Left lung (tissue), 10 donors: Measurements from ENCODE around the gene GPX8. TPM values are rescaled to one million over a fixed set of nuclear protein-coding genes. Genes with fewer than 3 reads are reported as not detected.

Experiments
- ATAC-seq: fragments of 200-7000 bp; cut with Tn5 transposase; one replicate; pipeline ENCODE4 v1.9.1; 2020; ENCODE audit warnings: moderate library complexity
- DNase-seq, 4 donors: peaks; one replicate each; pipeline ENCODE4 v3.0.0-alpha.2; 2013 to 2020
- H3K27ac ChIP-seq, 2 donors: fragments of 200-600 bp; sonication (generic) in 1 of 2; one replicate each; pipeline versions ENCODE4 v1.5.0 to v1.8.0; 2020 to 2021
- H3K27me3 ChIP-seq, 2 donors: fragments of 200-600 bp; sonication (generic) in 1 of 2; one replicate each; pipeline versions ENCODE4 v1.5.0 to v1.8.0; 2020 to 2021
- H3K36me3 ChIP-seq, 2 donors: fragments of 200-600 bp; sonication (generic) in 1 of 2; one replicate each; pipeline versions ENCODE4 v1.5.0 to v1.8.0; 2020 to 2021
- H3K4me1 ChIP-seq, 2 donors: fragments of 200-600 bp; one replicate each; pipeline ENCODE4 v1.8.0; 2021
- H3K4me3 ChIP-seq, 2 donors: fragments of 200-600 bp; sonication (generic) in 1 of 2; one replicate each; pipeline versions ENCODE4 v1.5.0 to v1.8.0; 2020 to 2021; ENCODE audit warnings: mild to moderate bottlenecking in 1 of 2
- H3K9me3 ChIP-seq, 2 donors: fragments of 200-600 bp; sonication (generic) in 1 of 2; one replicate each; pipeline versions ENCODE4 v1.5.0 to v1.8.0; 2020 to 2021
- CTCF ChIP-seq, 2 donors: fragments of 200-600 bp; sonication (generic) in 1 of 2; IDR thresholded peaks; one replicate each; pipeline versions ENCODE4 v1.5.0 to v1.8.0; 2021; ENCODE audit warnings: antibody characterized with exemption in 2 of 2
- intact Hi-C, 2 donors: fragments of 100-400 bp; cut with DNase I; formaldehyde crosslinking; loops; one replicate each; pipeline versions ENCODE4 v1.11.2 to v1.14.2; 2022
- polyA plus RNA-seq, 6 donors: library from polyadenylated mRNA; unstranded; fragments of 120-200 nt; gene quantifications; one replicate each; pipeline ENCODE4 v1.2.1, GENCODE V29; 2013; ENCODE audit not compliant: insufficient read length in 6 of 6
- total RNA-seq, 2 donors: library from RNA; stranded (reverse); fragmentation: NEBNext Ultra II Directional; extraction: Animal tissue kit (Norgen Biotek cat#: 25700); gene quantifications; one replicate each; pipeline ENCODE4 v1.2.1, GENCODE V29; 2021
- donor health status: DM: no; HTN: yes; CAD: no.
- donor health status: DM: no; HTN: no; CAD: no.

The GPX8 gene
- total and polyA plus RNA-seq, 8 donors: 28.0 to 71.9 (median 66.4) TPM

GRCh38 chr5:55176176-55176818 is 16.3 kb downstream of the GPX8 start:
- H3K27me3 ChIP-seq: peaks cover 74 to 96% of the 10 kb centered on the region in 2 donors
- no peak overlapping the region for H3K27ac ChIP-seq
- peaks cover 17 to 31% of the 10 kb centered on the region in 2 donors for H3K4me1 ChIP-seq
- H3K4me3 ChIP-seq: peak overlapping the region in 1 of 2 donors; percentile 18
- no peaks in the 10 kb centered on the region for H3K36me3 ChIP-seq
- DNase-seq (peak in 2 of 4 donors; percentile 46 to 82), ATAC-seq (peak; percentile 31)
- TF ChIP-seq CTCF (IDR thresholded peaks at IDR 0.05): peak in 1 of 2 donors; percentile 24
- H3K9me3 ChIP-seq: no peaks in the 10 kb centered on the region
- intact Hi-C loops: no loop called here

DNA sequence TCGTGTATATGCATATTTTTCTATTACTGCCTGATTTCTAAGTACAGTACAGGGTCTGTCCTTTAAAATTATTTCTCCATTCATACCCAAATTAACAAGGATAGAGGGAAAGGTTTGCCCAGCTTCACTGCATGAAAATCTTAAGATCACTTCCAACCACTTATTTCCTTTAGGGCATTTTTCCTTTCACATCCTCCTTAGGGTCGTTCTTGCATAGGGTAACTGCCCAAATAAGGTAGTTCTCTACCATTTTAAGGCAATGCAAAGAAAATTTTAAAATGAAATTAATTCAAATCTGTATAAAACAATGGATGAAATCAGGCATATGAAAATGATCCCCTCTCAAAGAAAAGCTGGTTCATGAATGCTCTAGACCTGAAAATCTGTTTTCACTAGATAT is 17.1 kb downstream of the GPX8 start:
- H3K27me3 ChIP-seq: peaks cover 81 to 99% of the 10 kb centered on the region in 2 donors
- H3K36me3 ChIP-seq: no peaks in the 10 kb centered on the region
- intact Hi-C loops: no loop called here
- DNase-seq (no peak), ATAC-seq (no peak)
- peaks cover 16 to 30% of the 10 kb centered on the region in 2 donors for H3K4me1 ChIP-seq
- no peak overlapping the region for H3K27ac ChIP-seq
- no peak for TF ChIP-seq CTCF (IDR thresholded peaks at IDR 0.05)
- H3K4me3 ChIP-seq: no peak overlapping the region
- no peaks in the 10 kb centered on the region for H3K9me3 ChIP-seq

DNA sequence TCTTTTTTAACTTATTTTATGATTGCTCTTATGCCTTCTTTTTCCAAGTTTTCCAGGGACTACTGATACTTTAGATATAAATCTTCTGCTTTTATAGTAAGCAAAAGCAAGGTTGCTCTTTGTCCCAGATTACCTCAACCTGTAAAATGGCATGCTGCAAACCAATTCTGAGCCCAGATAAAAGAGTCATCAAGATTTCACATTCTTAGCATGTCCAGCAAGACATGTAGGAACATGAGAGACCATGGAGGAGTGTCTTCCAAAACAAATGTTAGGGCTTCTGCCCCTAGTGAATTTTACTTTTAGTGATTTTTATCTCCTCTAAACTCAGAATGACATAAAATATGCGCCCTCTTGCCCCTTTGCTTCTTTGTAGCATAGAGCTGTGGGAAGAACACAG is 20.0 kb downstream of the GPX8 start:
- Histone ChIP-seq H3K36me3 (no peaks in the 10 kb centered on the region), H3K4me3 (no peak overlapping the region), H3K4me1 (peaks cover 3 to 12% of the 10 kb centered on the region in 2 donors), H3K27ac (no peak overlapping the region), H3K9me3 (no peaks in the 10 kb centered on the region), H3K27me3 (peaks cover 83 to 98% of the 10 kb centered on the region in 2 donors)
- no peak for DNase-seq
- intact Hi-C loops: no loop called here
- ATAC-seq: no peak
- TF ChIP-seq CTCF (IDR thresholded peaks at IDR 0.05): no peak

DNA sequence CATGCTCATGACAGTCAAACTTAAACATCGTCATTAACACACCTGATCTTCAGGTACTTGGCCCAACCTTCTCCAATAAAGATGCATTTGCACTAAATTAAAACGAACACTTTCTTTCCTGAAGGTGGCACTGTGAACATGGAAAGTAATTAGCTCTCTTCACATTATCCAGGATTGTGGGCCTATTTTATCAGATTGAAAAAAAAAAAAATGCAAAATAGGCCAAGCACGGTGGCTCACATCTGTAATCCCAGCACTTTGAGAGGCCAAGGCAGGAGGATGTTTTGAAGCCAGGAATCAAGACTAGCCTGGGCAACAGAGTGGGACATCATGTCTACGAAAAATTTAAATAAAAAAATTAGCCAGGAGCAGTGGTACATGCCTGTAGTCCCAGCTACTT is 27.4 kb downstream of the GPX8 start:
- ATAC-seq: peak; percentile 50
- intact Hi-C loops: no loop called here
- H3K27ac ChIP-seq: no peak overlapping the region
- H3K4me3 ChIP-seq: no peak overlapping the region
- H3K27me3 ChIP-seq: peaks cover 68 to 98% of the 10 kb centered on the region in 2 donors
- no peak for TF ChIP-seq CTCF (IDR thresholded peaks at IDR 0.05)
- no peaks in the 10 kb centered on the region for H3K36me3 ChIP-seq
- DNase-seq: no peak
- H3K4me1 ChIP-seq: no peaks in the 10 kb centered on the region
- no peaks in the 10 kb centered on the region for H3K9me3 ChIP-seq

DNA sequence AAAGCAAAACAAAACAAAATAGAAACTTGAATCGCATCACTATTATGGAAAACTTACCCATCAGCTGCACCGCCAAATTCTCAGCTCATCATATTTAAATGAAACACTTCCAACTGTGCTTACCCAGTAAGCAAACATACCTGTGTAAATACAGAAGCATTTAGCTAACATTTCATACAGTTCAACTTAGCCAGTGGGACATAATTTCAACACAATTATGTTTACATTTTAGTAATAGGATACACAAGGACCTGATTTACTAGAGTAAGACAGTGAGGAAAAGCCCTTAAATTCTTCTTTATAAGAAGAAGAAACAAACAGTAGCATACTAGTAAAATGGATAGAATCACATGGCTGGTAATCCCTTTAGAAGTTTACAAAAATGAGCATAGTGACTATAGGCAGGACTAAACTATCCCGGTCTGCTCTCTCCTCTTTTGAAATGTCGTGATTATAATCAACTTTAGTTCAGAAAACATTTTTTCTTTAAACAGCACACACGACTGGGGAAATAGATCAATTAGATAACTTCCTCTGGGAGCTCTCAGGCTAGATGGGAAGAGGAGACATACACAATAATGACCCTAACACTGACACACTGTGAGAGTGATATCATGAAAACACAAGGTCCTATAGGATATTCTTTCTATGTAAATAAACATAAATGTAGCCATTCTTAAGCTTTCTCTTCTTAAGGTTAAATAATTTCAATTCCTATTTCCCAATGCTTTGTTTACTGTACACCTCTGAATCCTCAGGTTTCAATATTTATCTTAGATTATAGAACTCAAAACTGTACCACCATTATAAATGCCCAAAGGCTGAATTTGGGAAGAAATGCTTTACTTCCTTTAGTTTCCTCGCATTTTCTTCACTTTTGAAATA is 28.9 kb downstream of the GPX8 start:
- H3K36me3 ChIP-seq: no peaks in the 10 kb centered on the region
- ATAC-seq: no peak
- H3K4me3 ChIP-seq: no peak overlapping the region
- no peak overlapping the region for H3K27ac ChIP-seq
- TF ChIP-seq CTCF (IDR thresholded peaks at IDR 0.05): no peak
- no peak for DNase-seq
- peaks cover 68 to 98% of the 10 kb centered on the region in 2 donors for H3K27me3 ChIP-seq
- intact Hi-C loops: no loop called here
- H3K4me1 ChIP-seq: no peaks in the 10 kb centered on the region
- H3K9me3 ChIP-seq: no peaks in the 10 kb centered on the region
